GM18861 (cell line): Measurements from ENCODE around the gene CIBAR2.

Experiments used
- ATAC-seq: cut with Tn5 transposase; IDR thresholded peaks from one replicate; pipeline ENCODE4 v1.9.1; 2021; ENCODE audit not compliant: unreplicated experiment

Gene CIBAR2

GRCh38 chr16:85084841-85085510 lies 27.3 kb downstream of the CIBAR2 start:
- no peak for ATAC-seq

GRCh38 chr16:85083051-85083639 lies 29.1 kb downstream of the CIBAR2 start:
- ATAC-seq: no peak

GRCh38 chr16:85082173-85083050 lies 29.9 kb downstream of the CIBAR2 start:
- no peak for ATAC-seq

DNA sequence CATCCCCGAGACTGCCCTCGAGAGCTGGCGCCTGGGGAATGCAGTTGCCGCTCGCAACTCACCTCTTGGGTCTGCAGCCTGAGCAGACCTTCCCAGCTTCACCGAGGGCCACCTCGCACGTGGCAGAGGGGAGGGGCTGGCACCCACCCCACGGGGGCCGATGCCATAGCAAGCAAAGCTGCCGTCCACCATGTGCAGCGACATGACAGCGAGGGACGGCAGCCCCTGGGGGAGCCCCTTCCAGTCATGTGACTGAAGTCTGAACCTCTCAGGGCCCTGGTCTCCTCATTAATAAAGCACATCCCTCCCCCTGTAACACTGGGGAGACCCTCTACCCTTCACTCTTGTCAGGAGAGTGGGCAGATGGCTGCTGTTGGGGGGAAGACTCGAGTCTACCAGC lies 30.5 kb downstream of the CIBAR2 start:
- no peak for ATAC-seq

- ATAC-seq: no peak
Observed at GRCh38 chr16:85081038-85081437, 31.2 kb downstream of the CIBAR2 start.

GRCh38 chr16:85079785-85080570 lies 32.3 kb downstream of the CIBAR2 start:
- no peak for ATAC-seq

- ATAC-seq: no peak
Observed at GRCh38 chr16:85078952-85079351, 33.3 kb downstream of the CIBAR2 start.

GRCh38 chr16:85078226-85078625 lies 34.0 kb downstream of the CIBAR2 start:
- no peak for ATAC-seq

DNA sequence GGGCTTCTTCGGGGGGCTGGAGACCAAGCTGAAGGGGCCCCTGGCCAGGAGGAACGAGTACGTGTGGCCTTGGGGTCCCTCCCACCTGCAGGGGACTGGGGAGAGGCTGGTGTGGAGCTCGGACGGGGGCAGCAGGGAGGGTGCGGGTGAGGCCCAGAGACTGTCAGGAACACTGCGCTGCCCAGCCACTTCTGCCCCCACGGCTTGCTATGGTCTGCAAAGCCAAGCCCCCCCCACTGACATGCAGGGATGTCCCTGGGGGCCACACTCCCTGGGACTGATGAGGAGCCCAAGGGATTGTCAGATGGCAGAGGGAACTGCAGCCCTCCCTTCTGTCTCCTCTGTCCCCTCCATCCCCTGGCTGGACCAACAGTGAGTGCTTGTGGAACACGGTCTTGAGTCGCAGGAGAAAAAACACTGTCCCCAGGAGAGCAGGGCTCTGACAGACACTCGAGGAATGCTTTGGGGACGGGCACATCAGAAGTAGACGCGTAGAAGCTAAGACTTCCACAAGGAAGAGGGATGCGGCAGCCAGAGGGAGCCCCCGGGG lies 34.6 kb downstream of the CIBAR2 start:
- ATAC-seq: no peak

GRCh38 chr16:85077039-85077438 lies 35.2 kb downstream of the CIBAR2 start:
- ATAC-seq: no peak

DNA sequence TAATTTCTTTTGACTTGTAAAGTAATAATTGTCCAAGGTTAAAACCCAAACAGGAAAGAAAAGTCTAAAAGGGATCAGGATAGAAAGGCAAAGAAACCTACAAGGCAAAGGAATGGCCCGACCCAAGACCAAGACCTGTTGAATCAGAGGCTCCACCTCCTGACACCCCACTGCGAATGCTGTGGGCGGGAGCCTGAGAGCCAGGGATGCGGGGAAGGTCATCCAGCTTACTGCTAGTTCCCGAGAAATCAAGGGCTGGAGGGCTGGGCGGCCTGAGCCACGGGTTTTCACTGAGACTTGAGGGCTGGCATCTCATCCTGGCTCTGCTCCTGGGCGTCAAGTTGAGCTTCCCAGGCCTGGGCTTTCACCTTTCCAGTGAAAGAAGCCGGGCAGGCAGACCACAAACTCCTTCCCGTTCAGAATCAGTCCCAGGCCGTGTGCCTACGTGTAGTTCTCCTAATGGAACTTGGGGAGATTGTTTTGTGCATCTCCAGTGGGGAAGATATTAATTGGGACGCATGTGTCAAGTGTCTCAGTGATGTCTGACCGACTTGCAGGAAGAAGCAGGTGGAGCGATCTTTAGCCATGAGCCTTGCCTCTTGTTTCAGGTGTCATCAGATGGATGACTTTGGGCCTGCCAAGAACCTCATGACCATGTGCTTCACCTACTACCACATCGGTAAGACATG lies 36.9 kb downstream of the CIBAR2 start:
- ATAC-seq: no peak

DNA sequence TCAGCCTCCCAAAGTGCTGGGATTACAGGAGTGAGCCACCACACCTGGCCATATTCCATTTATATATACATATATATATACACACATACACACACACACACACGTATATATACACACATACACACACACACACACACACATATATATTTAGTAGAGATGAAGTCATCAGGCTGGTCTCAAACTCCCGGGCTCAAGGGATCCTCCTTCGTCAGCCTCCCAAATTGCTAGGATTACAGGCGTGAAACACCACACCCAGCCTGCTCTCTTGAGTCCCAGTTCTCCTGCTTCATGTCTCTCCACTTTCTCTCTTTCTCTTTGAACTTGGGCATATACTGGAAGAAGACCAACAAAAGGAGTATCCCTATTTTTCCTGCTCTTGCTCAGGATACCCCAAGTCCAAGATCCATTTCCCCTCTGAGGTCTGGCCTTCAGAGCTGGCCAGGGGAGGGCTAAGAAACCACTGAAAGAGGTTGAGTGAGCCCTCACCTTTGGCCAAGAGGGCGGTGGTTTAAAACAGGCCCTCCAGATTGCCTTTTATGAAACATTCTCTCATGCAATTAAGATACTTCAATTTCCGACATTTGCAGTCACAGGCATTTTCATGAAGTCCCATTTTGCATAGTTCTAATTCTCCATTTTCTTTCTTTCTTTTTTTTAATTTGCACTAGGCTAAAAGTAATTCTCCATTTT lies 37.9 kb downstream of the CIBAR2 start:
- no peak for ATAC-seq

DNA sequence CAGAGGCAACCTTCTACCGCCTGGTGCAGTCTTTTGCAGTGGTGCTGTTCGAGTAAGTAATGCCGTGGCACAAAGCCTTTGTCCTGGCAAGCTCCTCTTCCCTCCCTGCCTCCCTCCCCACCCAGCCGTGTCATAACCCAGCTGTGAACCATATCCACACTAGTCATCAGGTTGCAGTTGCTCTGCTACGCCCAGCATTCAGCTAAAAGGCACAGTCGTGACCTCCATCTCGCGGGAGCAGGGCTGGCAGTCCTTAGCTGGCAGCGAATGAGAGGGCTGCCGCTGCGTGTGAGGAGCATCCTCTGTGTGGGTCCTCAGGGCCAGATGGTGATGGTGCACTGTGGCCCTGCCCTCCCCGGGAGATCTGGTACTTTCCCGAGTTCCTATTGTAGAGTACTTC lies 39.3 kb downstream of the CIBAR2 start:
- no peak for ATAC-seq

DNA sequence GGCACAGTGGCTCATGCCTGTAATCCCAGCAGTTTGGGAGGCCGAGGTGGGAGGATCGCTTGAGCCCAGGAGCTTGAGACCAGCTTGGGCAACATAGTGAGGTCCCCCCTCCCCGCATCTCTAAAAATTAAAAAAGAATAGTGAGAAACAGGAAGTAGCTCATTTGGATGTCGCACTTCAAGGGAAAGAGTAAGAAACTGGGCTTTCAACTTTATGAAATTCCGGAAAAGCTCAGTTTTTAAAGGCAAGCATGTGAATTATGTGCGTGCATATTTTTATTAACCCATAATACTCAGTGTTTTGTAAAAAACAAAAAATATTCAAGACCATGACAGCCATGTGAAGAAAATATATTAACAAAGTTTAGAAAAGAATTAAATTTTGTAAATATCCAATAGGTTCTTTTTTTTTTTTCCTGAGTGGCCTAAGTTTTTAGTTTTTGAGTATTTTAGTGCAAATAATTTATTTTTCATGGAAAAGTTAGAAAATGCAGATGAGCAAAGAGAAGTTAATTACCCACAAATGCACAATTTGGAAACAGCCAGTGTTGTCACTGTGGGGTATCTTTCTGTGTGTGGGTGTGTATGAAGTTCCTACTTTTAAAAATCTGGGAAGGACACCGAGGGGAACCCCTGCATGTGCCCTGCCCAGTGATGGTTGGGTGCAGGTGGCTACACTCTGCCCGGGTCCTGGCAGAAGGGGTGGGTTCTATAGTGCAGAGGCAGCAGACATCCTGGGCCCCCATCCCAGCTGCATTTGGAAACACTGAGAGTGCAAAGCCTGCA lies 40.0 kb downstream of the CIBAR2 start:
- no peak for ATAC-seq

- ATAC-seq: no peak
Observed at GRCh38 chr16:85069171-85069570, 43.1 kb downstream of the CIBAR2 start.

- ATAC-seq: no peak
Observed at GRCh38 chr16:85068746-85069145, 43.5 kb downstream of the CIBAR2 start.

DNA sequence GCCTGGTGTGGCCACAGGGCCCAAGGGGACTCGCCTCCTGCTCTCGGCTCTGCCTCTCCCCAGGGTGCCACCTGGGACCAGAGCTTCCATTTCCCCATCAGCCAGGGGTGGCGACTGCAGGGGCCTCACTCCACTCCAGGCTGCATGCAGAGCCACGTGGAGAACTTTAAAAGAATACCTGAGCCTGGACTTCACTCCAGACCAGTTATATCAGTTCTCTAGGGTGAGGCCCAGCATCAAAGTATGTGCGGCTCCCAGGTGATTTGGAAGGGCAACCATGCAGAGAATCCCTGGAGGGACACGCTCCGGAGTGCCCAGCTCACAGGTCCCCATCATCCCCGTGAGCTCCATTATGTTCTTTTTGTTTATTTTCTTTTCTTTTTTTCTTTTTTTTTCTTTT lies 44.8 kb downstream of the CIBAR2 start:
- ATAC-seq: no peak

GRCh38 chr16:85067024-85067423 lies 45.2 kb downstream of the CIBAR2 start:
- no peak for ATAC-seq

GRCh38 chr16:85066346-85066885 lies 45.9 kb downstream of the CIBAR2 start:
- no peak for ATAC-seq
